ENCODE data around the gene HOXA1.
"Not testable (repeated sequence)": the region's sequence is repeated elsewhere in the genome, so short reads cannot be mapped to it uniquely, and the experiment has no call there.

Gene HOXA1

DNA sequence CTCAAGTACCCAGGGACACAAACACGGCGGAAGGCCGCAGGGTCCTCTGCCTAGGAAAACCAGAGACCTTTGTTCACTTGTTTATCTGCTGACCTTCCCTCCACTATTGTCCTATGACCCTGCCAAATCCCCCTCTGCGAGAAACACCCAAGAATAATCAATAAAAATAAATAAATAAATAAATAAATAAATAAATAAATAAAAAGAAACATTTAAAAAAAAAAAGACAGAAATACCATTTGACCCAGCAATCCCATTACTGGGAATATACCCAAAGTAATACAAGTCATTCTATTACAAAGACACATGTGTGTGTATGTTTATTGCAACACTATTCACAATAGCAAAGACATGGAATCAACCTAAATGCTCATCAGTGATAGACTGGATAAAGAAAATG lies 49.8 kb downstream of the HOXA1 start:
- not testable (repeated sequence) for DNase-seq (ENCODE audit: low read depth)

DNA sequence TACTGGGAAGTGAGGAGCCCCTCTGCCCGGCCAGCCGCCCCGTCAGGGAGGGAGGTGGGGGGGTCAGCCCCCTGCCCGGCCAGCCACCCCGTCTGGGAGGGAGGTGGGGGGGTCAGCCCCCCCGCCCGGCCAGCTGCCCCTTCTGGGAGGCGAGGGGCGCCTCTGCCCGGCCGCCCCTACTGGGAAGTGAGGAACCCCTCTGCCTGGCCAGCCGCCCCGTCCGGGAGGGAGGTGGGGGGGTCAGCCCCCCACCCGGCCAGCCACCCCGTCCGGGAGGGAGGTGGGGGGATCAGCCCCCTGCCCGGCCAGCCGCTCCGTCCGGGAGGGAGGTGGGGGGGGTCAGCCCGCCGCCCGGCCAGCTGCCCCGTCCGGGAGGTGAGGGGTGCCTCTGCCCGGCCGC lies 50.7 kb downstream of the HOXA1 start:
- DNase-seq (ENCODE audit: low read depth), result not testable (repeated sequence)

Measured in activated T-cell treated with anti-CD3 and anti-CD28 coated beads for 24 hours (primary cell).